ENCODE data around the gene KDM5C. TPM values are rescaled to one million over a fixed set of nuclear protein-coding genes. Genes with fewer than 3 reads are reported as not detected.
A peak's percentile ranks its signal among the peaks of the same experiment; 100 is the strongest.

KDM5C gene
- total RNA-seq (65.5 and 83.6 TPM in 2 replicates), polyA plus RNA-seq (30.5 and 49.2 TPM in 2 replicates), polyA minus RNA-seq (ENCODE audit: low replicate concordance) (120 and 184 TPM in 2 replicates)
- polyA plus RNA-seq (2012), result 28.8 and 45.3 TPM in 2 replicates

- Histone ChIP-seq H3K36me3 (ENCODE audit: control insufficient read depth, insufficient read depth, low read length) (peaks cover 1% of the 10 kb centered on the region), H3K27ac (ENCODE audit: insufficient read depth, low read length) (peak within 1 kb of the TSS; percentile 98), H3K9ac (ENCODE audit: insufficient read depth, low read length) (peak within 1 kb of the TSS; percentile 82), H3K4me2 (ENCODE audit: extremely low read depth, insufficient read depth, low read length) (peak within 1 kb of the TSS; percentile 94), H4K20me1 (ENCODE audit: control insufficient read depth, extremely low read depth, insufficient read depth, low read length) (peaks cover 1% of the 10 kb centered on the region), H2AFZ (ENCODE audit: low read length) (peak within 1 kb of the TSS; percentile 97), H3K4me1 (ENCODE audit: control insufficient read depth, extremely low read depth, insufficient read depth, low read length) (peaks cover 5% of the 10 kb centered on the region), H3K79me2 (ENCODE audit: control insufficient read depth, insufficient read depth, low read length) (peaks cover 47% of the 10 kb centered on the region), H3K27me3 (ENCODE audit: control insufficient read depth, insufficient read depth, low read length) (no peaks in the 10 kb centered on the region), H3K9me3 (ENCODE audit: control insufficient read depth, insufficient read depth, low read depth, low read length) (no peaks in the 10 kb centered on the region), H3K4me3 (replicated peaks in 1 of 4; ENCODE audit: control extremely low read depth in 1 of 4, insufficient read depth in 1 of 4, low read depth in 3 of 4, low read length in 4 of 4) (peak within 1 kb of the TSS; percentile 79 to 91 (median 87))
- DNase-seq (ENCODE audit: low read depth in 2 of 2), result peak; percentile 92 to 93
- TF ChIP-seq EZH2 (IDR thresholded peaks at IDR 0.05; ENCODE audit: low read length, missing control alignments), result no peak
- TF ChIP-seq, protein P1, sequence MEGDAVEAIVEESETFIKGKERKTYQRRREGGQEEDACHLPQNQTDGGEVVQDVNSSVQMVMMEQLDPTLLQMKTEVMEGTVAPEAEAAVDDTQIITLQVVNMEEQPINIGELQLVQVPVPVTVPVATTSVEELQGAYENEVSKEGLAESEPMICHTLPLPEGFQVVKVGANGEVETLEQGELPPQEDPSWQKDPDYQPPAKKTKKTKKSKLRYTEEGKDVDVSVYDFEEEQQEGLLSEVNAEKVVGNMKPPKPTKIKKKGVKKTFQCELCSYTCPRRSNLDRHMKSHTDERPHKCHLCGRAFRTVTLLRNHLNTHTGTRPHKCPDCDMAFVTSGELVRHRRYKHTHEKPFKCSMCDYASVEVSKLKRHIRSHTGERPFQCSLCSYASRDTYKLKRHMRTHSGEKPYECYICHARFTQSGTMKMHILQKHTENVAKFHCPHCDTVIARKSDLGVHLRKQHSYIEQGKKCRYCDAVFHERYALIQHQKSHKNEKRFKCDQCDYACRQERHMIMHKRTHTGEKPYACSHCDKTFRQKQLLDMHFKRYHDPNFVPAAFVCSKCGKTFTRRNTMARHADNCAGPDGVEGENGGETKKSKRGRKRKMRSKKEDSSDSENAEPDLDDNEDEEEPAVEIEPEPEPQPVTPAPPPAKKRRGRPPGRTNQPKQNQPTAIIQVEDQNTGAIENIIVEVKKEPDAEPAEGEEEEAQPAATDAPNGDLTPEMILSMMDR (conservative IDR thresholded peaks at IDR 0.05 in 1 of 2, IDR thresholded peaks at IDR 0.05 in 1 of 2; ENCODE audit: low read depth in 1 of 2, low read length in 2 of 2), result no peak
These were observed at the start of gene KDM5C for GRCh38 chrX:53224860-53225797. Gene KDM5C (minus strand): TSS chrX:53225207. CDS start chrX:53224889, 318 bp downstream.

DNA sequence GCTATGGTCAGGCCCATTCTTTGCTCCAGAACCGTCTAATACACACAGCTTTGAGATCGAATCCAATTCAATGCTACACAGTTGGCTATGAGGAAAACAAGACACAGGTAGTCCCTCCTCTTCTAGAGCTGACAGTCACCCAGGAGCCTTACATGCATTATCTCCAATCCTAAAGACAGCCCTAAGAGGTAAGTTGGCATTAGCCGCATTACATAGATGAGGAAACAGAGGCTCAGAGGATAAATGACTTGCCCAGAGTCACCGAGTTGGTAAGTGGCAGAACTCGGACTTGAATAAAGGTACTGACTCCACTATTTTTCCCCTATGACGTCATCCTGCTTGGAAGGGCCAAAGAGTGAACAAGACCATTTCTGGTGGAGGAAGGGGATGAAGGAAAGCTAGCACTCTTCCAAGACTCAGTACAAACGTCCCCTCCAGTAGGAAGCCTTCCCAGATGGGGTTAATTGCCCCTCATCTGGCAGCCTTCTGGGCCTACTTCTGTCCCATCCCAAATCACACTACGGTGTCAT lies 47.9 kb upstream of the KDM5C start:
- Histone ChIP-seq H3K79me2 (ENCODE audit: control insufficient read depth, insufficient read depth, low read length) (no peaks in the 10 kb centered on the region), H2AFZ (ENCODE audit: low read length) (no peak overlapping the region), H4K20me1 (ENCODE audit: control insufficient read depth, extremely low read depth, insufficient read depth, low read length) (no peaks in the 10 kb centered on the region), H3K9ac (ENCODE audit: insufficient read depth, low read length) (no peak overlapping the region), H3K27me3 (ENCODE audit: control insufficient read depth, insufficient read depth, low read length) (no peaks in the 10 kb centered on the region), H3K27ac (ENCODE audit: insufficient read depth, low read length) (no peak overlapping the region), H3K4me3 (replicated peaks in 1 of 4; ENCODE audit: control extremely low read depth in 1 of 4, insufficient read depth in 1 of 4, low read depth in 3 of 4, low read length in 4 of 4) (no peak overlapping the region), H3K9me3 (ENCODE audit: control insufficient read depth, insufficient read depth, low read depth, low read length) (no peaks in the 10 kb centered on the region), H3K4me1 (ENCODE audit: control insufficient read depth, extremely low read depth, insufficient read depth, low read length) (no peaks in the 10 kb centered on the region), H3K4me2 (ENCODE audit: extremely low read depth, insufficient read depth, low read length) (no peak overlapping the region), H3K36me3 (ENCODE audit: control insufficient read depth, insufficient read depth, low read length) (no peaks in the 10 kb centered on the region)
- TF ChIP-seq, protein P1 (conservative IDR thresholded peaks at IDR 0.05 in 1 of 2, IDR thresholded peaks at IDR 0.05 in 1 of 2; ENCODE audit: low read depth in 1 of 2, low read length in 2 of 2), result no peak
- TF ChIP-seq EZH2 (IDR thresholded peaks at IDR 0.05; ENCODE audit: low read length, missing control alignments), result no peak
- DNase-seq (ENCODE audit: low read depth in 2 of 2), result no peak

DNA sequence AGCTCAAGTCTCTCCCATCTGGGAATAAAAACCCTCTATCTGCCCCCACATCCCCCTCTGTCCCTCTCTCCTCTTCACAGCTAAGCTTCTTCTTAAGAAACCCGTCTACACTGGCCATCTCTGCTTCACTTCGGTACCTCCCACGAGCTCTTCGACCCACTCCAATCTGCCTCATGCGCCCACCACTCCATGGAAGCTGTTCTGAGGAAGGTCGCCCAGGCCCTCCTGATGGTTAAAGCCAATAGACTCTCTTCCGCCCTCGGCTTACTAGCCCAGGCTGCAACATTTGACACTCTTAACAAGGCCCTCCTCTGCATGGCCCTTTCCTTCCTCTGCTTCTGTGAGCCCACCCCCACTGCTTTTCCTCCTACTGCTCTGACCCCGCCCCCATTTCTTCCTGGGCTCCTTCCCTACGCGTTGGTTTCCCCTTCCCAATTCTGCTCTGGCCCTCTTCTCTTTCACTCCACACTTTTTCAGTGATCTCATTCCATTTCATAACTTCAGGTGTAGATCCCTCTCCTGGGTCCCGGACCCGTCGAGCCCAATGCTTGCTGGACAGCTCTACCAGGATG lies 44.6 kb upstream of the KDM5C start:
- H3K4me2 ChIP-seq (ENCODE audit: extremely low read depth, insufficient read depth, low read length), result no peak overlapping the region
- no peaks in the 10 kb centered on the region for H3K79me2 ChIP-seq (ENCODE audit: control insufficient read depth, insufficient read depth, low read length)
- no peak overlapping the region for H3K4me3 ChIP-seq (replicated peaks in 1 of 4; ENCODE audit: control extremely low read depth in 1 of 4, insufficient read depth in 1 of 4, low read depth in 3 of 4, low read length in 4 of 4)
- no peak overlapping the region for H3K9ac ChIP-seq (ENCODE audit: insufficient read depth, low read length)
- TF ChIP-seq EZH2 (IDR thresholded peaks at IDR 0.05; ENCODE audit: low read length, missing control alignments), result no peak
- TF ChIP-seq, protein P1 (conservative IDR thresholded peaks at IDR 0.05 in 1 of 2, IDR thresholded peaks at IDR 0.05 in 1 of 2; ENCODE audit: low read depth in 1 of 2, low read length in 2 of 2), result no peak
- no peak overlapping the region for H2AFZ ChIP-seq (ENCODE audit: low read length)
- H3K27ac ChIP-seq (ENCODE audit: insufficient read depth, low read length), result no peak overlapping the region
- H3K27me3 ChIP-seq (ENCODE audit: control insufficient read depth, insufficient read depth, low read length), result no peaks in the 10 kb centered on the region
- peaks cover 12% of the 10 kb centered on the region for H3K4me1 ChIP-seq (ENCODE audit: control insufficient read depth, extremely low read depth, insufficient read depth, low read length)
- H3K9me3 ChIP-seq (ENCODE audit: control insufficient read depth, insufficient read depth, low read depth, low read length), result no peaks in the 10 kb centered on the region
- no peaks in the 10 kb centered on the region for H3K36me3 ChIP-seq (ENCODE audit: control insufficient read depth, insufficient read depth, low read length)
- no peak for DNase-seq (ENCODE audit: low read depth in 2 of 2)
- H4K20me1 ChIP-seq (ENCODE audit: control insufficient read depth, extremely low read depth, insufficient read depth, low read length), result no peaks in the 10 kb centered on the region

Measured in fibroblast of lung (primary cell).